Central memory CD8-positive, alpha-beta T cell (primary cell): ENCODE measurements around the gene STX17.

Experiments used
- ATAC-seq: fragments of 150-1000 bp; cut with Tn5 transposase; replicated peaks from 2 replicates; pipeline ENCODE4 v1.10.0; 2022; ENCODE audit warnings: mild to moderate bottlenecking, moderate FRiP score, moderate number of reproducible peaks; ENCODE audit not compliant: poor library complexity, severe bottlenecking; ENCODE audit errors: extremely low read depth
- DNase-seq, 2 donors: peaks; one replicate each; pipeline ENCODE4 v3.0.0; 2021; ENCODE audit warnings: low spot score in 2 of 2
- H3K27ac Mint-ChIP-seq: one replicate; pipeline ENCODE4 v1.8.0; 2022; ENCODE audit warnings: low read depth, mild to moderate bottlenecking, moderate library complexity, mixed read lengths
- H3K27me3 Mint-ChIP-seq: one replicate; pipeline ENCODE4 v1.8.0; 2022; ENCODE audit warnings: mixed read lengths
- H3K36me3 Mint-ChIP-seq: one replicate; pipeline ENCODE4 v1.8.0; 2022; ENCODE audit warnings: mild to moderate bottlenecking, moderate library complexity, mixed read lengths; ENCODE audit not compliant: insufficient read depth
- H3K4me1 Mint-ChIP-seq: one replicate; pipeline ENCODE4 v1.8.0; 2022; ENCODE audit warnings: mixed read lengths
- H3K4me3 Mint-ChIP-seq: one replicate; pipeline ENCODE4 v1.8.0; 2022; ENCODE audit warnings: mild to moderate bottlenecking, moderate library complexity, mixed read lengths
- H3K9me3 Mint-ChIP-seq: one replicate; pipeline ENCODE4 v1.8.0; 2022; ENCODE audit warnings: mixed read lengths

Gene STX17

DNA sequence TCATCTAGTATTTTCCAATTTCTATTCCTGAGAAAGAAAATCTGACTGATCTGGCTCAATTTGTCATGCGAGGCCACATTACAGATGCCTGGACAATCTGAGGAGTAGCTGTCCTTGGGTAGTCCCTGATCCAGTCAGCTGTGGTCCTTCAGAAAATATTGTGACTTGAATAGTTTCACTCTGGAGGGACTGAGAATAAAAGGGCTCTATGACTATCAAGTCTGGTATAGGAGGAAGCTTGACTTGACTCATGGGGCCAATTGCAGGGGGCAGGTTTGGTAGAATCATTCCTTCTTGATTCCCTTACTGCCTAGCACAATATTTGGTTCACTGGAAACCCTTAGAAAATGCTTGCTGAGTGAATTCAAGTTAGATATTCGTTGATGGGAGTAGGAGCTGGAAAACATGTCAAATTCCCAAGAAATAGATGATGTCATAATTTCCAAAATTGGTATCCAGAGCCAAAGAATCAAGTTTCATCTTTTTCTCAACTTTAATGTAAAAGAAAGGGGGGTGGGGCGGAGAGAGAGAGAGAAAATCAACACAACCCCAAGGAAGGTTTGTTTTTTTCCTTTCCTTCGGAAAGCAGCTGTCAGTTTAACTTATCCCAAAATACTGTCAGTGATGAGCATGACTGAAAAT is 32.4 kb upstream of the STX17 start:
- Mint-ChIP-seq H3K4me3 (no peak overlapping the region), H3K9me3 (no peaks in the 10 kb centered on the region), H3K27me3 (no peaks in the 10 kb centered on the region), H3K36me3 (no peaks in the 10 kb centered on the region), H3K27ac (no peak overlapping the region), H3K4me1 (no peaks in the 10 kb centered on the region)
- ATAC-seq (no peak), DNase-seq (no peak)

GRCh38 chr9:99876190-99876589 is 30.3 kb upstream of the STX17 start:
- Mint-ChIP-seq H3K27ac (no peak overlapping the region), H3K36me3 (peaks cover 1% of the 10 kb centered on the region), H3K4me3 (no peak overlapping the region), H3K4me1 (no peaks in the 10 kb centered on the region), H3K27me3 (no peaks in the 10 kb centered on the region), H3K9me3 (no peaks in the 10 kb centered on the region)
- ATAC-seq (no peak), DNase-seq (no peak)

- Mint-ChIP-seq H3K4me3 (no peak overlapping the region), H3K27ac (no peak overlapping the region), H3K36me3 (peaks cover 1% of the 10 kb centered on the region), H3K27me3 (no peaks in the 10 kb centered on the region), H3K9me3 (no peaks in the 10 kb centered on the region), H3K4me1 (no peaks in the 10 kb centered on the region)
- ATAC-seq (no peak), DNase-seq (no peak)
These were observed 27.8 kb upstream of the STX17 start for GRCh38 chr9:99878651-99879050.

DNA sequence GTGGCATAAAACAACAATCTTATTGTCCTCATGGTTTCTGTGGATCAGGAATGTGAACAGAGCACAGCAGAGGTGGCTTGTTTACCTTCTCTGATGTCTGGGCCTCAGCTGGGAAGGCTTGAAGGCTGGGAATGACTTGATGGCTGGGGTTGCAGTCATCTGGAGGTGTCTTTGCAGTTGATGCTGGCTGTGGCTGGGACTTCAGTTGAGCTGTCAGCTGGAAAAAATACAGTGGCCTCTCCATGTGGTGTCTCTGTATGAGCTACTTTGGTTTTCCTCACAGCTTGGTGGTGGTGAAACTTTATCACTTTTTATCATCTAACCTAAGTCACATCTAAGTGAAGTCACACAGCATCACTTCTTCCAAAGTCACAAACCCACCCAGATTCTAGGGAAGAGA is 24.7 kb upstream of the STX17 start:
- DNase-seq (no peak), ATAC-seq (no peak)
- no peaks in the 10 kb centered on the region for H3K9me3 Mint-ChIP-seq
- H3K27me3 Mint-ChIP-seq = no peaks in the 10 kb centered on the region
- H3K36me3 Mint-ChIP-seq = peaks cover 1% of the 10 kb centered on the region
- no peak overlapping the region for H3K27ac Mint-ChIP-seq
- H3K4me3 Mint-ChIP-seq = no peak overlapping the region
- no peaks in the 10 kb centered on the region for H3K4me1 Mint-ChIP-seq

- Mint-ChIP-seq H3K27ac (no peak overlapping the region), H3K4me3 (no peak overlapping the region), H3K9me3 (no peaks in the 10 kb centered on the region), H3K27me3 (no peaks in the 10 kb centered on the region), H3K4me1 (no peaks in the 10 kb centered on the region), H3K36me3 (no peaks in the 10 kb centered on the region)
- ATAC-seq = no peak
- DNase-seq = no peak
These were observed 20.7 kb upstream of the STX17 start for GRCh38 chr9:99885747-99886146.

- no peak overlapping the region for H3K27ac Mint-ChIP-seq
- ATAC-seq = no peak
These were observed 17.3 kb upstream of the STX17 start for GRCh38 chr9:99889120-99889519.

GRCh38 chr9:99894826-99895225 is 11.6 kb upstream of the STX17 start:
- H3K9me3 Mint-ChIP-seq = no peaks in the 10 kb centered on the region
- H3K4me3 Mint-ChIP-seq = no peak overlapping the region
- no peaks in the 10 kb centered on the region for H3K36me3 Mint-ChIP-seq
- H3K27me3 Mint-ChIP-seq = peaks cover 25% of the 10 kb centered on the region
- H3K27ac Mint-ChIP-seq = no peak overlapping the region
- H3K4me1 Mint-ChIP-seq = no peaks in the 10 kb centered on the region
- ATAC-seq = no peak
- no peak for DNase-seq

More at GRCh38 chr9:99889120-99889519, 17.3 kb upstream of the STX17 start:
- Mint-ChIP-seq H3K9me3 (no peaks in the 10 kb centered on the region), H3K36me3 (no peaks in the 10 kb centered on the region), H3K27me3 (peaks cover 10% of the 10 kb centered on the region), H3K4me1 (no peaks in the 10 kb centered on the region), H3K4me3 (no peak overlapping the region)
- DNase-seq = no peak

GRCh38 chr9:99895510-99895909 is 10.9 kb upstream of the STX17 start:
- peaks cover 25% of the 10 kb centered on the region for H3K27me3 Mint-ChIP-seq
- no peak overlapping the region for H3K27ac Mint-ChIP-seq
- no peak overlapping the region for H3K4me3 Mint-ChIP-seq
- H3K4me1 Mint-ChIP-seq = no peaks in the 10 kb centered on the region
- no peaks in the 10 kb centered on the region for H3K36me3 Mint-ChIP-seq
- DNase-seq (no peak), ATAC-seq (no peak)
- no peaks in the 10 kb centered on the region for H3K9me3 Mint-ChIP-seq

- DNase-seq = no peak
- Mint-ChIP-seq H3K27me3 (peaks cover 25% of the 10 kb centered on the region), H3K4me1 (no peaks in the 10 kb centered on the region), H3K9me3 (no peaks in the 10 kb centered on the region), H3K36me3 (no peaks in the 10 kb centered on the region), H3K27ac (no peak overlapping the region), H3K4me3 (no peak overlapping the region)
- ATAC-seq = no peak
These were observed 10.3 kb upstream of the STX17 start for GRCh38 chr9:99896119-99896518.

DNA sequence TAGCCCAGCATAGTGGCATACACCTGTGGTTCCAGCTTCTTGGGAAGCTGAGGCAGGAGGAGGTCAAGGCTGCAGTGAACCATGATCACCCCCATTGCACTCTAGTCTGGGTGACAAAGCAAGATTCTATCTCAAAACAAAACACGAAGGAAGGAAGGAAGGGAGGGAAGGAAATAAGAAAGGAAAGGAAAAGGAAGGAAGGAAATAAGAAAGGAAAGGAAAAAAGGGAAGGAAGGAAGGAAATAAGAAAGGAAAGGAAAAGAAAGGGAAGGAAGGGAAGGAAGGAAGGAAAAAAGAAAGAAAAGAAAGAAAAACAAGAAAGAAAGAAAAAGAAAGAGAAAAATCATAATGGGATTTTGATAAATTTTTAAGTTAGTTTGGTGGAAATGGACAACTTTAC is 3.1 kb upstream of the STX17 start:
- peaks cover 19% of the 10 kb centered on the region for H3K36me3 Mint-ChIP-seq
- ATAC-seq (no peak), DNase-seq (no peak)
- no peak overlapping the region for H3K27ac Mint-ChIP-seq
- peaks cover 13% of the 10 kb centered on the region for H3K27me3 Mint-ChIP-seq
- no peaks in the 10 kb centered on the region for H3K9me3 Mint-ChIP-seq
- no peak overlapping the region for H3K4me3 Mint-ChIP-seq
- H3K4me1 Mint-ChIP-seq = peaks cover 15% of the 10 kb centered on the region

DNA sequence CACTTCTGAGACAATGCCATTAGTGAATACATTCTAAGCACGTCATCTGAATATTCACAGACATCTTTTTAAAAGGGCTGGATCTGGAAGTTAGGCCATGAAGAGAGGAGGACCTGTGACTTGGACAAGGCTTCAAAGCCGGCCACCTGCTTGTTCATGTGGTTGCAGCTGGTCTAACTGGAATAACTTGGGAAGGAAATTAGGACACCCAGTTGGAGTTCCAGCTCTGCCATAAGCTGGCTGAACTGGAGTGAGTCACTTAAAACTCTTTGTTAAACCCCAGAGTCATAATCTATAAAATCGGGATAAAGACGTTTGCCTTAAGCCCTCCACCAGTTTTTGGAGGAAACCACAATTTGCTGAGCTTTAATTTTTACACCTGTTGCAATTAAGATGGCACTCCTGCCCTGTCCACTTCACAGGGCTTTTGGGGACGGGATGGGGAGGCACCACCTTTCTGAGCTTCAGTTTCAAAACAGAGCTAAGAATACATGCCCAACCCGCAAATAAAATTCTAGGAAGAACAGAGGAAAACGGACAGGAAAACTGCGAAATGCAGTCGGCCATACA is 536 bp upstream of the STX17 start:
- no peak for ATAC-seq
- H3K27me3 Mint-ChIP-seq = peaks cover 13% of the 10 kb centered on the region
- peak overlapping the region; percentile 97 for H3K27ac Mint-ChIP-seq
- DNase-seq = no peak
- H3K9me3 Mint-ChIP-seq = no peaks in the 10 kb centered on the region
- H3K36me3 Mint-ChIP-seq = peaks cover 19% of the 10 kb centered on the region
- peak overlapping the region; percentile 92 for H3K4me3 Mint-ChIP-seq
- peaks cover 24% of the 10 kb centered on the region for H3K4me1 Mint-ChIP-seq

DNA sequence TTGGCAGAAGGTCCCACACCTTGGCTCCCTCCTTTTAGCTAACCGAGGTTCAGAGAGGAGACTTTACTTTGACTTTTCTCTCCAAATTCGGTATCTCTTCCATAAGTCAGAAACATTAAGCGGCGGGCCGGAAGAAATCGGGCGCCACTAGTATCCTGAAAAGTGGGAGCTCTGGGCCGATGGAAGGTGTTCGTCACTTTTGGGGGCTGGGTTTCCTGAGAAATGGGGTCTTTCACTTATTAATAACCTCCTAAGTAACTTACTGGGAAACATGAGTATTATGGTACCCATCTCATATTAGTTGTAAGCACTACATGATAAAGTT is 716 bp downstream of the STX17 start:
- DNase-seq (no peak), ATAC-seq (no peak)
- peak overlapping the region; percentile 97 for H3K27ac Mint-ChIP-seq
- H3K36me3 Mint-ChIP-seq = peaks cover 20% of the 10 kb centered on the region
- peak overlapping the region; percentile 92 for H3K4me3 Mint-ChIP-seq
- no peaks in the 10 kb centered on the region for H3K9me3 Mint-ChIP-seq
- H3K4me1 Mint-ChIP-seq = peaks cover 24% of the 10 kb centered on the region
- peaks cover 7% of the 10 kb centered on the region for H3K27me3 Mint-ChIP-seq

DNA sequence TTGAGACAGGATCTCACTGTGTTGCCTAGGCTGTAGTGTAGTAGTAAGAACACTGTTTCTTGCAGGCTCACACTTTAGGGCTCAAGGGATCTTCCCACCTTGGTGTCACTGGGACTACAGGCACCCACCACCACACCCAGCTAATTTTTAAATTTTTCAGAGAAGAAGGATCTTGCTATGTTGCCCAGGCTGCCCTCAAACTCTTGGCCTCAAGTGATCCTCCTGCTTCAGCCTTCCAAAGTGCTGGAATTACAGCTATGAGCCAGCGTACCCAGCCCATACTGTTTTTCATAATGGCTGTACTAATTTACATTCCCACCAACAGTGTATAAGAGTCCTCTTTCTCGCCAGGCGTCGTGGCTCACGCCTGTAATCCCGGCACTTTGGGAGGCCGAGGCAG is 5.1 kb downstream of the STX17 start:
- Mint-ChIP-seq H3K4me1 (peaks cover 34% of the 10 kb centered on the region), H3K4me3 (no peak overlapping the region), H3K27ac (no peak overlapping the region), H3K36me3 (peaks cover 24% of the 10 kb centered on the region), H3K27me3 (no peaks in the 10 kb centered on the region), H3K9me3 (no peaks in the 10 kb centered on the region)
- DNase-seq (no peak), ATAC-seq (no peak)
